HepG2 (cell line): ENCODE data around the gene VASN. TPM values are rescaled to one million over a fixed set of nuclear protein-coding genes. Genes with fewer than 3 reads are reported as not detected.

Experiments
- ARNT ChIP-seq: fragments of 450-650 bp; IDR thresholded peaks from 2 replicates; pipeline ENCODE4 v1.6.1; 2017
- ATF1 ChIP-seq: IDR thresholded peaks from 2 replicates; pipeline ENCODE4 v1.6.1; 2016; ENCODE audit warnings: mild to moderate bottlenecking, control low read depth
- CBX1 ChIP-seq: IDR thresholded peaks from one replicate; pipeline ENCODE4 v1.6.1; 2016; ENCODE audit warnings: antibody characterized with exemption, low read depth
- ELF3 ChIP-seq: IDR thresholded peaks from 2 replicates; pipeline ENCODE4 v1.6.1; 2016; ENCODE audit warnings: missing genetic modification reagents, missing compliant biosample characterization
- FLYWCH1 ChIP-seq: sonication (generic); formaldehyde crosslinking; IDR thresholded peaks from 2 replicates; pipeline ENCODE4 v1.8.1; 2023; ENCODE audit warnings: mild to moderate bottlenecking, missing genetic modification reagents
- GRHL1 ChIP-seq: sonication (generic); formaldehyde crosslinking; conservative IDR thresholded peaks from 2 replicates; pipeline ENCODE4 v1.8.0; 2022; ENCODE audit warnings: missing genetic modification reagents
- HOXA5 ChIP-seq: sonication (generic); formaldehyde crosslinking; IDR thresholded peaks from 2 replicates; pipeline ENCODE4 v1.4.0; 2020; ENCODE audit warnings: missing genetic modification reagents
- MLXIP ChIP-seq: sonication (generic); formaldehyde crosslinking; IDR thresholded peaks from 2 replicates; pipeline ENCODE4 v1.9.0; 2021; ENCODE audit warnings: missing genetic modification reagents, borderline replicate concordance
- POGZ ChIP-seq: sonication (generic); formaldehyde crosslinking; IDR thresholded peaks from 2 replicates; pipeline ENCODE4 v1.4.0; 2020; ENCODE audit warnings: mild to moderate bottlenecking, missing genetic modification reagents
- RNF2 ChIP-seq: fragments of 450-650 bp; conservative IDR thresholded peaks from 2 replicates; pipeline ENCODE4 v1.6.1; 2016; ENCODE audit warnings: low read depth
- RORA ChIP-seq: sonication (generic); formaldehyde crosslinking; IDR thresholded peaks from 2 replicates; pipeline ENCODE4 v1.5.0; 2020; ENCODE audit warnings: mild to moderate bottlenecking, missing genetic modification reagents, moderate library complexity
- SIN3A ChIP-seq: IDR thresholded peaks from 2 replicates; pipeline ENCODE4 v1.6.1; 2011; ENCODE audit warnings: low read depth, mild to moderate bottlenecking, control low read depth, low read length, borderline replicate concordance
- SIX4 ChIP-seq: sonication (generic); formaldehyde crosslinking; IDR thresholded peaks from 2 replicates; pipeline ENCODE4 v1.4.0; 2020; ENCODE audit warnings: missing genetic modification reagents
- SRSF9 ChIP-seq: fragments of 200-400 bp; formaldehyde crosslinking; IDR thresholded peaks from 2 replicates; pipeline ENCODE4 v1.6.1; 2018; ENCODE audit warnings: borderline replicate concordance, mild to moderate bottlenecking, low read depth, low read length; ENCODE audit not compliant: insufficient read depth, poor library complexity, severe bottlenecking
- ZBTB1 ChIP-seq: sonication (generic); formaldehyde crosslinking; IDR thresholded peaks from 2 replicates; pipeline ENCODE4 v1.4.0; 2020; ENCODE audit warnings: missing genetic modification reagents, borderline replicate concordance
- ZMYM2 ChIP-seq: sonication (generic); formaldehyde crosslinking; IDR thresholded peaks from 2 replicates; pipeline ENCODE4 v1.8.0; 2022; ENCODE audit warnings: mild to moderate bottlenecking, missing genetic modification reagents
- ZNF205 ChIP-seq: IDR thresholded peaks from 2 replicates; pipeline ENCODE4 v1.6.1; 2018; ENCODE audit warnings: missing biosample characterization, missing genetic modification reagents
- ZNF230 ChIP-seq: sonication (generic); formaldehyde crosslinking; IDR thresholded peaks from 2 replicates; pipeline ENCODE4 v1.4.0; 2020; ENCODE audit warnings: mild to moderate bottlenecking, missing genetic modification reagents
- ZNF431 ChIP-seq: sonication (generic); formaldehyde crosslinking; IDR thresholded peaks from 2 replicates; pipeline ENCODE4 v1.9.0; 2022; ENCODE audit warnings: missing genetic modification reagents, low read depth, mild to moderate bottlenecking, borderline replicate concordance
- ZNF674 ChIP-seq: sonication (generic); formaldehyde crosslinking; IDR thresholded peaks from 2 replicates; pipeline ENCODE4 v1.5.0; 2020; ENCODE audit warnings: low read depth, mild to moderate bottlenecking, missing genetic modification reagents
- ZNF7 ChIP-seq: IDR thresholded peaks from 2 replicates; pipeline ENCODE4 v1.6.1; 2016; ENCODE audit warnings: missing biosample characterization, missing genetic modification reagents
- ZNF768 ChIP-seq: sonication (generic); formaldehyde crosslinking; IDR thresholded peaks from 2 replicates; pipeline ENCODE4 v1.4.0; 2020; ENCODE audit warnings: missing genetic modification reagents
- ZSCAN31 ChIP-seq: sonication (generic); formaldehyde crosslinking; IDR thresholded peaks from 2 replicates; pipeline ENCODE4 v1.5.0; 2020; ENCODE audit warnings: low read depth, mild to moderate bottlenecking, missing genetic modification reagents
- polyA plus RNA-seq, 8 experiments: library from polyadenylated mRNA; depleted of rRNA in 3 of 8; stranded (reverse) in 7 of 8; unstranded in 1 of 8; fragments of >200 nt; fragmentation: Illumina TruSeq in 4 of 8; extraction: Trizol in 4 of 8; gene quantifications; 2 replicates each; pipeline versions ENCODE4 v1.2.1 to v1.2.3, GENCODE V29; 2011 to 2016; ENCODE audit warnings: low read depth in 4 of 8, missing spikeins in 1 of 8, mixed read lengths in 1 of 8; ENCODE audit not compliant: insufficient read depth in 1 of 8
- total RNA-seq, 5 experiments: library from RNA; depleted of rRNA; stranded (reverse); fragments of >200 nt; fragmentation: Illumina TruSeq; extraction: Trizol; gene quantifications; 2 replicates each; pipeline ENCODE4 v1.2.3, GENCODE V29; 2016; ENCODE audit warnings: low read depth in 1 of 5
- TF ChIP-seq, protein P1 (sequence below): sonication (generic); formaldehyde crosslinking; IDR thresholded peaks from 2 replicates; pipeline ENCODE4 v1.4.0; 2020; ENCODE audit warnings: missing genetic modification reagents, borderline replicate concordance
- TF ChIP-seq, protein P2 (sequence below): IDR thresholded peaks from 2 replicates; pipeline ENCODE4 v1.6.1; 2012; ENCODE audit warnings: inconsistent platforms
- TF ChIP-seq, protein P3 (sequence below): sonication (generic); formaldehyde crosslinking; IDR thresholded peaks from 2 replicates; pipeline ENCODE4 v1.5.0; 2020; ENCODE audit warnings: mild to moderate bottlenecking, low read depth, missing genetic modification reagents, borderline replicate concordance

VASN gene
- total and polyA plus RNA-seq, 2 of the 13 experiments (the other 11 are each of a cell fraction or from before 2014, with no cell fraction given), result 8.4 to 18.2 TPM

DNA sequence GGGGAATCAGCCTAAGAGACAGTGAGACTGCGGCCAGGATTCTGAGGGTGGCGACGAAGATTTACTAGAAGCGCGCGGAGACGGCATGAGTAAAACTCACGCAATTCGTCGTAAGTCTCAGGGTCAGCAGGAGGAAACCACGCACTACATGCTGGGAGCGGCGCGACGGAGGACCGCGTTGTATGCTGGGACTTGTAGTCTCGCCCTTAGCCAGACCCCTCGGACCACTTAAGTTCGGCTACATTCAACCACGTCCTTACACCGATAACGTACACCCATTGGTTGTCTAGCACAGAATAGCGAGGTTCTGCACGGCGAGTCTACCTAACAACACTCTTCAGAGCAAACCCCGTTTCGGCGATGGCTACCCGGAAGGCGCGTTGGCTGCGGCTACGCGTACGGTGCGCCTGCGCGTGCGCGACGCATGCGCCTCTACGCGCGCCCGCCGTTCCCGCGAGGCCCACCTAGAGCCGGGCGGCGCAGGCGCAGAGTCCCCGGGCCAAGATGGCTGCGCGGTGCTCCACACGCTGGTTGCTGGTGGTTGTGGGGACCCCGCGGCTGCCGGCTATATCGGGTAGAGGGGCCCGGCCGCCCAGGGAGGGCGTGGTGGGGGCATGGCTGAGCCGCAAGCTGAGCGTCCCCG lies 53.9 kb downstream of the VASN start, which contains the start of gene DNAJA3 (continued):
- TF ChIP-seq MLXIP (CRISPR knock-in tag), result no peak
- no peak; the same call in 1 of the 2 replicates for TF ChIP-seq POGZ (CRISPR knock-in tag)
- TF ChIP-seq ELF3 (CRISPR knock-in tag), result peak; percentile 76; the same call in 1 of the 2 replicates
- no peak for TF ChIP-seq ZNF431 (CRISPR knock-in tag)
- no peak for TF ChIP-seq ARNT
- TF ChIP-seq HOXA5 (CRISPR knock-in tag), result no peak; the same call in 1 of the 2 replicates
- no peak for TF ChIP-seq GRHL1
- peak; percentile 54; the same call in 1 of the 2 replicates for TF ChIP-seq SIN3A
- TF ChIP-seq ZMYM2 (CRISPR knock-in tag), result no peak
- no peak; the same call in 1 of the 2 replicates for TF ChIP-seq ZNF230 (CRISPR knock-in tag)
- TF ChIP-seq ZSCAN31 (CRISPR knock-in tag), result peak; percentile 54; the same call in 1 of the 2 replicates
- TF ChIP-seq ZNF674 (CRISPR knock-in tag), result no peak
- TF ChIP-seq SRSF9, result no peak
- TF ChIP-seq RNF2, result no peak
- peak; percentile 17; the same call in 1 of the 2 replicates for TF ChIP-seq ZNF205
- TF ChIP-seq ZBTB1 (CRISPR knock-in tag), result 0 out of 2 replicates have a peak, but pooled peaks have one; percentile 9
- TF ChIP-seq, protein P1, sequence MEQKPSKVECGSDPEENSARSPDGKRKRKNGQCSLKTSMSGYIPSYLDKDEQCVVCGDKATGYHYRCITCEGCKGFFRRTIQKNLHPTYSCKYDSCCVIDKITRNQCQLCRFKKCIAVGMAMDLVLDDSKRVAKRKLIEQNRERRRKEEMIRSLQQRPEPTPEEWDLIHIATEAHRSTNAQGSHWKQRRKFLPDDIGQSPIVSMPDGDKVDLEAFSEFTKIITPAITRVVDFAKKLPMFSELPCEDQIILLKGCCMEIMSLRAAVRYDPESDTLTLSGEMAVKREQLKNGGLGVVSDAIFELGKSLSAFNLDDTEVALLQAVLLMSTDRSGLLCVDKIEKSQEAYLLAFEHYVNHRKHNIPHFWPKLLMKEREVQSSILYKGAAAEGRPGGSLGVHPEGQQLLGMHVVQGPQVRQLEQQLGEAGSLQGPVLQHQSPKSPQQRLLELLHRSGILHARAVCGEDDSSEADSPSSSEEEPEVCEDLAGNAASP (CRISPR knock-in tag), result no peak
- no peak for TF ChIP-seq RORA
- TF ChIP-seq, protein P2, sequence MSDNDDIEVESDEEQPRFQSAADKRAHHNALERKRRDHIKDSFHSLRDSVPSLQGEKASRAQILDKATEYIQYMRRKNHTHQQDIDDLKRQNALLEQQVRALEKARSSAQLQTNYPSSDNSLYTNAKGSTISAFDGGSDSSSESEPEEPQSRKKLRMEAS, result peak; percentile 74
- no peak for TF ChIP-seq CBX1
- no peak for TF ChIP-seq ZNF7 (CRISPR knock-in tag)
- TF ChIP-seq, protein P3, sequence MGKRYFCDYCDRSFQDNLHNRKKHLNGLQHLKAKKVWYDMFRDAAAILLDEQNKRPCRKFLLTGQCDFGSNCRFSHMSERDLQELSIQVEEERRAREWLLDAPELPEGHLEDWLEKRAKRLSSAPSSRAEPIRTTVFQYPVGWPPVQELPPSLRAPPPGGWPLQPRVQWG (CRISPR knock-in tag), result no peak
- no peak for TF ChIP-seq FLYWCH1
- TF ChIP-seq SIX4 (CRISPR knock-in tag), result no peak
- no peak for TF ChIP-seq ATF1 (CRISPR knock-in tag)
- TF ChIP-seq ZNF768 (CRISPR knock-in tag), result peak; percentile 66; the same call in 1 of the 2 replicates
